Esophagus squamous epithelium (tissue), 5 donors: ENCODE results near the gene KCNMA1. TPM values are rescaled to one million over a fixed set of nuclear protein-coding genes. Genes with fewer than 3 reads are reported as not detected.

ENCODE experiments used
- DNase-seq: peaks from one replicate; lab custom pipeline; 2025; lab: John Stamatoyannopoulos, UW
- H3K27ac ChIP-seq, 4 donors: fragments of 200-600 bp; sonication (generic); one replicate each; pipeline ENCODE4 v1.5.1; 2016 to 2019; ENCODE audit warnings: mild to moderate bottlenecking in 1 of 4
- H3K27me3 ChIP-seq, 4 donors: fragments of 200-600 bp; sonication (generic); 1 replicate in 3 of 4; 2 replicates in 1 of 4; pipeline versions ENCODE4 v1.5.1 to v1.6.0; 2017 to 2021; ENCODE audit warnings: antibody characterized with exemption in 1 of 4
- H3K36me3 ChIP-seq, 3 donors: fragments of 200-600 bp; sonication (generic); one replicate each; pipeline ENCODE4 v1.5.1; 2016 to 2019
- H3K4me1 ChIP-seq, 3 donors: fragments of 200-600 bp; sonication (generic); one replicate each; pipeline ENCODE4 v1.5.1; 2017 to 2019
- H3K4me3 ChIP-seq, 4 donors: fragments of 200-600 bp; sonication (generic); 1 replicate in 3 of 4; 2 replicates in 1 of 4; pipeline ENCODE4 v1.5.1; 2016 to 2019; ENCODE audit warnings: mild to moderate bottlenecking in 2 of 4, moderate library complexity in 1 of 4
- H3K9me3 ChIP-seq, 3 donors: fragments of 200-600 bp; sonication (generic); one replicate each; pipeline ENCODE4 v1.5.1; 2016 to 2019
- POLR2A ChIP-seq, 4 donors: fragments of 450-650 bp; IDR thresholded peaks; one replicate each; pipeline ENCODE4 v1.6.1; 2017; ENCODE audit warnings: antibody characterized with exemption in 4 of 4, mild to moderate bottlenecking in 4 of 4, moderate library complexity in 3 of 4
- WGBS, 2 donors: methylation state at CpG; one replicate each; pipeline ENCODE4 v1.1.5; 2018; 5-methylcytosine and 5-hydroxymethylcytosine counted together
- intact Hi-C: fragments of 100-400 bp; cut with DNase I; formaldehyde crosslinking; loops from one replicate; pipeline ENCODE4 v1.15.0; 2022
- total RNA-seq, 4 donors: library from RNA; depleted of rRNA; stranded (reverse); fragments of >200 nt; gene quantifications; one replicate each; pipeline ENCODE4 v1.1.0, GENCODE V29; 2016
- TF ChIP-seq, protein P1 (sequence below), 6 experiments: fragments of 450-650 bp in 4 of 6; fragments of 200-600 bp in 2 of 6; sonication (generic) in 2 of 6; IDR thresholded peaks; one replicate each; pipeline ENCODE4 v1.5.1; 2016 to 2019; ENCODE audit warnings: antibody characterized with exemption in 6 of 6, mild to moderate bottlenecking in 4 of 6, moderate library complexity in 4 of 6
- donor health status: DM: yes; HTN: yes; CAD: no.

The KCNMA1 gene
- total RNA-seq, 4 donors from 2014 or later, result 7.5 to 74.2 (median 18.0) TPM

DNA sequence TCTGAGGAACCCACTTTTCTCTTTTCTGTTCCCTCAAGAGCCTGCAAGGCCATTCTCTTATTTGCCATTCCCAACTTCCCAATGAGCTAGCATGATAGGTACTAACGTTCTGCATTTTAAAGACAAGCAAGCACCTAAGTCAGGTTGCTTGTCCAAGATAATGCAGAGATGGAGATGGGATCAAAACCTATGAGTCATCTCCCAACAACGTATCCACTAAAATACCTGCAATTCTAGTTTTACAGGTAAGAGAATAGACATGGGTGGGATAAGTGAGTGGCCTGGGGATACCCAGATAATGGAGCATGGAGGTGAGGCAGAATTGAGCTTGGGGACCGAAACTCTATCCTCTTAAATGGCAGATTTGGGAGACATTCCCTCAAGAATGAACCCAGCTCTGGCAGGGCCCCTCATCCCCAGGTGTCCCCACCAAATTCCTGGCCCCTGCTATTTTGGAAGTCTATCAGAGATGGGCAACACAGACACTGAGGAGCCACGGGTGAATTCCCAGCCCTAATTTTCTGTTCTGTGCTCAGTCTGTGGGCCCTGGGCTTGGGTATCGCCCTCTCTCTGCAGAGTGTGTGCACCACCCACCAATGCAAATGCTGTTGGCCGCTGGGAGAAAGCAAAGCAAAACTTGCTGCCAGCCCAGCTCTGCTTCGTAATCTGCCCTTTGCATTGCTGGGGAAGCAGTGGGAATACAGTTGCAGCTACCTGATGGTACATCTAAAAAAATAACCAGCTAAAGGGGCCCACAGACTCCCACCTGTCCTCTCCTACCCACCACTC, 98.3 kb downstream of the KCNMA1 start:
- Histone ChIP-seq H3K4me3 (no peak overlapping the region), H3K36me3 (no peaks in the 10 kb centered on the region), H3K4me1 (peaks cover 0 to 21% (median 4%) of the 10 kb centered on the region in 3 donors), H3K9me3 (no peaks in the 10 kb centered on the region), H3K27me3 (no peaks in the 10 kb centered on the region), H3K27ac (no peak overlapping the region)
- WGBS, 2 donors, result 61 to 78% methylated on average over 4 to 6 of the region's 7 CpGs
- TF ChIP-seq, protein P1, sequence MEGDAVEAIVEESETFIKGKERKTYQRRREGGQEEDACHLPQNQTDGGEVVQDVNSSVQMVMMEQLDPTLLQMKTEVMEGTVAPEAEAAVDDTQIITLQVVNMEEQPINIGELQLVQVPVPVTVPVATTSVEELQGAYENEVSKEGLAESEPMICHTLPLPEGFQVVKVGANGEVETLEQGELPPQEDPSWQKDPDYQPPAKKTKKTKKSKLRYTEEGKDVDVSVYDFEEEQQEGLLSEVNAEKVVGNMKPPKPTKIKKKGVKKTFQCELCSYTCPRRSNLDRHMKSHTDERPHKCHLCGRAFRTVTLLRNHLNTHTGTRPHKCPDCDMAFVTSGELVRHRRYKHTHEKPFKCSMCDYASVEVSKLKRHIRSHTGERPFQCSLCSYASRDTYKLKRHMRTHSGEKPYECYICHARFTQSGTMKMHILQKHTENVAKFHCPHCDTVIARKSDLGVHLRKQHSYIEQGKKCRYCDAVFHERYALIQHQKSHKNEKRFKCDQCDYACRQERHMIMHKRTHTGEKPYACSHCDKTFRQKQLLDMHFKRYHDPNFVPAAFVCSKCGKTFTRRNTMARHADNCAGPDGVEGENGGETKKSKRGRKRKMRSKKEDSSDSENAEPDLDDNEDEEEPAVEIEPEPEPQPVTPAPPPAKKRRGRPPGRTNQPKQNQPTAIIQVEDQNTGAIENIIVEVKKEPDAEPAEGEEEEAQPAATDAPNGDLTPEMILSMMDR (IDR thresholded peaks at IDR 0.05), result no peak
- TF ChIP-seq POLR2A (IDR thresholded peaks at IDR 0.05), result no peak
- intact Hi-C loops, result no loop called here
- no peak for DNase-seq

GRCh38 chr10:77537720-77538373, 99.8 kb downstream of the KCNMA1 start:
- TF ChIP-seq POLR2A (IDR thresholded peaks at IDR 0.05), result no peak
- TF ChIP-seq, protein P1 (IDR thresholded peaks at IDR 0.05), result no peak
- Histone ChIP-seq H3K4me1 (peaks cover 0 to 30% (median 4%) of the 10 kb centered on the region in 3 donors), H3K27me3 (no peaks in the 10 kb centered on the region), H3K36me3 (no peaks in the 10 kb centered on the region), H3K4me3 (no peak overlapping the region), H3K27ac (peak overlapping the region in 2 of 4 donors; percentile 46 to 54), H3K9me3 (no peaks in the 10 kb centered on the region)
- 62 to 70% methylated on average over 11 to 13 of the region's 13 CpGs for WGBS, 2 donors
- DNase-seq, result no peak
- intact Hi-C loops, result no loop called here

GRCh38 chr10:77537071-77537470, 100.5 kb downstream of the KCNMA1 start:
- Histone ChIP-seq H3K4me3 (no peak overlapping the region), H3K36me3 (no peaks in the 10 kb centered on the region), H3K4me1 (peaks cover 3 to 32% (median 4%) of the 10 kb centered on the region in 3 donors), H3K27me3 (no peaks in the 10 kb centered on the region), H3K9me3 (no peaks in the 10 kb centered on the region), H3K27ac (peak overlapping the region in 1 of 4 donors; percentile 46)
- TF ChIP-seq, protein P1 (IDR thresholded peaks at IDR 0.05), result no peak
- TF ChIP-seq POLR2A (IDR thresholded peaks at IDR 0.05), result no peak
- DNase-seq, result no peak
- intact Hi-C loops, result no loop called here
- 73 to 78% methylated on average over 2 of the region's 2 CpGs for WGBS, 2 donors

GRCh38 chr10:77533887-77534278, 103.7 kb downstream of the KCNMA1 start:
- H3K9me3 ChIP-seq, result no peaks in the 10 kb centered on the region
- H3K36me3 ChIP-seq, result no peaks in the 10 kb centered on the region
- TF ChIP-seq, protein P1 (IDR thresholded peaks at IDR 0.05), result no peak
- TF ChIP-seq POLR2A (IDR thresholded peaks at IDR 0.05), result no peak
- no peaks in the 10 kb centered on the region for H3K27me3 ChIP-seq
- 9% methylated on average over 1 of the region's 1 CpG; no CpG with 5 or more reads in 1 of the 2 donors for WGBS, 2 donors
- peak overlapping the region in 3 of 4 donors; percentile 23 to 73 (median 51) for H3K27ac ChIP-seq
- H3K4me3 ChIP-seq, result no peak overlapping the region
- intact Hi-C loops, result no loop called here
- DNase-seq, result no peak
- peaks cover 3 to 38% (median 16%) of the 10 kb centered on the region in 3 donors for H3K4me1 ChIP-seq
